SK-N-MC (cell line): ENCODE data around the gene CTSE.

ENCODE experiments used
- EZH2 ChIP-seq: fragments of 200-600 bp; sonication (generic); IDR thresholded peaks from one replicate; pipeline ENCODE4 v1.6.1; 2017; ENCODE audit warnings: antibody characterized with exemption
- POLR2AphosphoS5 ChIP-seq: IDR thresholded peaks from 2 replicates; pipeline ENCODE4 v1.6.1; 2012; ENCODE audit warnings: mild to moderate bottlenecking, low read depth, low read length, borderline replicate concordance

DNA sequence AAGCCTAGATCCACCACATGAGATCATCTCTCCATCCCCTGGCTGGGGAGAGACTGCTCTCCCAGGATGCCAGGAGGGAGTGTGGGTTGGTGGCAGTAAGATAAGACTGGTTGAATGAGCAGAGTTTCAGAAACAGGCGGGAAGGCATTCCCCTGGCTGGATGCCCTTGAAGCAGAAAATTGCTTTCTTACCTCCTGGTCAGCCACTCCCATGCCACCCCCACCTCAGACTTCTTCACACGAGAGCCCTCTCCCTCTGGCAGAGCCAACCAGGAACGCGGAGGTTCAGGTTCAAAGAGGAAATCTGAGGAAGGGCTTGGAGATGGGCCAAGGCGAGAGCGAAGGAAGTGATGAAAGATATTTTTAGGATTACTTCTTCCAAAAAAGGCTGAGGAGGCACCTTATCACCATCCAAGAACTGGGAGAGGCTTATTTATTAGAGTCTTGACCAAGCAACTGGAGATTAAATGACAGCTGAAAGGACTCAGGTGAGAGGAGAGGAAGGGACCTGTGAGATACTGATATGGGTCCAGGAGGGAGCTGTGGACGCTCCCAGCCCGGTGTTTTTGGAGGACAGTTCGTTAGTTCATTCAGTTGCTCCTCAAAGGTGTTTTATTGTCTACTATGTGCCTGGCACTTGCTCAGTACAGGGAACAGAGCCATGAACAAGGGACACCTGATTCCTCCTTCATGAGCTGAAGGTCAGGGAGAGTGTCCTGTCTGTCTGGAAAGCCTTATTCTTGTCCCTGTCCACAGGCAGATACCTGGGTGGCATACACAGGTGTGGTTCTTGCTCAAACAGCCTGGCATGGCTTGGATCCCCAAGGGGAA lies 61.5 kb downstream of the CTSE start:
- TF ChIP-seq EZH2 (no peak), POLR2AphosphoS5 (no peak)
